Measurements from ENCODE around the gene EFNB2. TPM values are rescaled to one million over a fixed set of nuclear protein-coding genes. Genes with fewer than 3 reads are reported as not detected.
A peak's percentile ranks its signal among the peaks of the same experiment; 100 is the strongest.

Gene EFNB2
- polyA plus RNA-seq, 6 donors from 2014 or later: 0.12 to 0.33 (median 0.28) TPM; not detected in 3

DNA sequence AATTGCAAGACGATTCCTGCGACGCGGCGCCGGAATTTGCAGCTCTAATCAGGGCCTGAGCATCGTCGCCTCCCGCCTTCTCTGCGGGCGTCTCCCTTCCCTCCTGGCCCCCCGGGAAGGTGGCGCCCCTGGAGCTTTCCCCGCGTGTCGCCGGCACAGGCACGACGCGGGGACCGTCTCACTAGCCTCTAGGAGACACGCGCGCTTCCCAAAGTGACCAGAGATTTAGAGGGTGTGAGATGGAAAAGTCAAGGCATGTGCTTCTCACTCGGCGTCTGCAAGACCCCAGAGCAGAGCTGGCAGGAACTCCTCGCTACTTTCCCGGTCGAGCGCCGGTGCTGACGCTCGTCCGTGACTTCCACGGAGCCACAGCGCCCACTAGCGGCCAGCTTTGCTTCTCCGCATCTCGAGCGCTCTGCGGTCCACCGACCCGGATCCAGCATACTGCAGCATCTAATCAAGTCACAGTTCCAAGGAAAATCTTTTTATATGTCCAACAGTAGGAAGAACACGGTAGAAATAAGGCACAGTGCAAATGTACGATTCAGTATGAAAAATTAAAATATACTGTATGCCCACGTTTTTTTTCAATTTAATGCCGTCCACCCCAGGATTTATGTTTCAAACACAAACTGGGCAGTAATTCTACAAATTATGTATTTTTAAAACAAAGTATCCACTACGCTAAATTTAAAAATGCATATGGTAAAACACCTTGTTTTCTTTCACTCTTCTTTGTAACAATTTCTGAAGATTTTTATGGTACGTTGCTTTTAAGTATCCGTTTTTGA, 977 bp upstream of the EFNB2 start:
- Mint-ChIP-seq H3K36me3 (peaks cover 0 to 5% of the 10 kb centered on the region in 2 donors), H3K4me1 (peaks cover 15 to 29% (median 20%) of the 10 kb centered on the region in 3 donors), H3K9me3 (no peaks in the 10 kb centered on the region), H3K27ac (peak overlapping the region; percentile 69 to 95 (median 84)), H3K4me3 (peak overlapping the region; percentile 91 to 98 (median 95)), H3K27me3 (peaks cover 23 to 31% (median 24%) of the 10 kb centered on the region in 3 donors)
- DNase-seq (peak; percentile 78), ATAC-seq (ENCODE audit: low read depth in 2 of 2) (peak; percentile 48 to 55)

DNA sequence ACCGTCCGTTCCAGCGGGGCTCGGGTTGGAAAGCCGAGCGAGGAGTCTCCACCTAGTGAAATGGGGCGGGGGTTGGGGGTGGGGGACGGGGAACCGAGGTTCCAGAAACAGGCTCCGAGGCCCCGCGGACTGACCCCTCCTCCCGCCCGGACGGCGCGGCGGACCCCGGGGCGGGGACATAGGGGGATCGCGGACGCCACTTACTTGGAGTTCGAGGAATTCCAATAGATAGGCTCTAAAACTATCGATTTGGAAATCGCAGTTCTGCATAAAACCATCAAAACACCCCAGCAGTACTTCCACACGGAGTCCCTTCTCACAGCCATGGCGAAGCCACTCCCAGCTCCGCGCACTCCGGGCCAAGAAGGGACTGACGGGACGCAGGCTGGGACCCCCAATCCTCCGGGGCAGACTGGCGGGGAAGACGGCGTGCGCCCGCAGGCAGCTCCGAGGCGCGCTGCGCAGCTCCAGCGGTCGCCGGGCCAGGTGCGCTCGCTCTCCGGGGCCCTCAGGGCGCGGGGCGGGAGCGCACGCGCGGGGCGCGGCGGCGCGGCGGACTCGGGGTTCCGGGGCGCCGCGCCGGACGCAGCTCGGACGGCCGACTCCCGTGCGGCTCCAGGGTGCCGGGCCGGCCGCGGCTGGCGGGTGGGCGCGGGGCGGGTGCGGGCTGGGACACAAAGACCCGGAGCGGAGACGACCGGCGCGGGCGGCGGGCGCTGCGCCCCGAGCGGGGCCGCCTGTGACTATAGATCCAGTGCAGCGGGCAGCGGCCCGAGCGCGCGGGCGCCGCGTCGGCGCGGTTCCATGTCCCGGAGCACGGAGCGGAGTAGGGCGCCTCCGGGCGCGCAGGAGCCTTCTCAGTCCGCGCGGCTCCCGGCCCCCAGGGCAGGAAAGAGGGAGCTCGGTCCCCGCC, 567 bp downstream of the EFNB2 start:
- no peaks in the 10 kb centered on the region for H3K9me3 Mint-ChIP-seq
- H3K4me3 Mint-ChIP-seq: peak overlapping the region; percentile 81 to 98 (median 86)
- peak overlapping the region in 1 of 6 donors; percentile 76 for H3K27ac Mint-ChIP-seq
- peaks cover 15 to 29% (median 20%) of the 10 kb centered on the region in 3 donors for H3K4me1 Mint-ChIP-seq
- peaks cover 0 to 5% of the 10 kb centered on the region in 2 donors for H3K36me3 Mint-ChIP-seq
- peaks cover 39 to 45% (median 39%) of the 10 kb centered on the region in 3 donors for H3K27me3 Mint-ChIP-seq
- peak; percentile 14 to 15 for ATAC-seq (ENCODE audit: low read depth in 2 of 2)
- peak; percentile 33 for DNase-seq

DNA sequence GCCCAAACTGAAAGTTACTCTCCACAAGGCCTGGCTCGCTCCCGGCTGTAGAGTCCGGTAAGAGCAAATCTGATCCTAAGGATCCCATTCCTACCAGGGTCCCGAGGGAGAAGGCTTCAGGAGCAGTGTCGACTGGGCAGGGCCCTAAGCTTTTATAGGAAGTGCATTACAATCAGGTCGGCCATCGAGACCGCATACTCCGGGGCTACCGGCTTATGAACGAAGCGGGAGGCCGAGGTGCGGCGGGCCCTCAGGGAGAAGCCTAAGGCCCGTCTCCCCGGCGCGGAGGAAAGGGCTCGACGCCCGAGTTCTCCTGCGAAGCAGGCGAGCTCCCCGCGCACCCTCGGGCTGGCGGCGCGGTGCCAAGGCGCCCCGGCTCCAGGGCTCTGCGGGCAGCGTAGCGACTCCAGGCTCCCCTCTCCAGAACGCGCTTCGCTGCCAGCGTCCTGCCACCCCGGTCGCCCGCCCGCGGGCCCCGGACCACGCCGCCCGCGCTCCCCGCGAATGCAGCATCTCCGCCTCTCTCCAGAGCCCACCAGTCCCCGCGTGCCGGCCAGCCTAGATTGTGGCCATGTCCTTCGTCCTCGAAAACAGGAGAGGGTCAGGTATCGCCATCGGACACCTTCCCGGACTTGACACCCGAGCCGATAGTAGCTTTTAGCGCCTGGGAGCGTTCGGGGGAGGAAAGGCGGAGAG, 1.4 kb downstream of the EFNB2 start:
- H3K4me3 Mint-ChIP-seq: peak overlapping the region; percentile 74 to 98 (median 83)
- peak overlapping the region in 1 of 6 donors; percentile 81 for H3K27ac Mint-ChIP-seq
- H3K4me1 Mint-ChIP-seq: peaks cover 15 to 29% (median 20%) of the 10 kb centered on the region in 3 donors
- ATAC-seq (ENCODE audit: low read depth in 2 of 2) (no peak), DNase-seq (peak; percentile 23)
- H3K9me3 Mint-ChIP-seq: no peaks in the 10 kb centered on the region
- H3K36me3 Mint-ChIP-seq: peaks cover 0 to 5% of the 10 kb centered on the region in 2 donors
- H3K27me3 Mint-ChIP-seq: peaks cover 46 to 52% (median 48%) of the 10 kb centered on the region in 3 donors

DNA sequence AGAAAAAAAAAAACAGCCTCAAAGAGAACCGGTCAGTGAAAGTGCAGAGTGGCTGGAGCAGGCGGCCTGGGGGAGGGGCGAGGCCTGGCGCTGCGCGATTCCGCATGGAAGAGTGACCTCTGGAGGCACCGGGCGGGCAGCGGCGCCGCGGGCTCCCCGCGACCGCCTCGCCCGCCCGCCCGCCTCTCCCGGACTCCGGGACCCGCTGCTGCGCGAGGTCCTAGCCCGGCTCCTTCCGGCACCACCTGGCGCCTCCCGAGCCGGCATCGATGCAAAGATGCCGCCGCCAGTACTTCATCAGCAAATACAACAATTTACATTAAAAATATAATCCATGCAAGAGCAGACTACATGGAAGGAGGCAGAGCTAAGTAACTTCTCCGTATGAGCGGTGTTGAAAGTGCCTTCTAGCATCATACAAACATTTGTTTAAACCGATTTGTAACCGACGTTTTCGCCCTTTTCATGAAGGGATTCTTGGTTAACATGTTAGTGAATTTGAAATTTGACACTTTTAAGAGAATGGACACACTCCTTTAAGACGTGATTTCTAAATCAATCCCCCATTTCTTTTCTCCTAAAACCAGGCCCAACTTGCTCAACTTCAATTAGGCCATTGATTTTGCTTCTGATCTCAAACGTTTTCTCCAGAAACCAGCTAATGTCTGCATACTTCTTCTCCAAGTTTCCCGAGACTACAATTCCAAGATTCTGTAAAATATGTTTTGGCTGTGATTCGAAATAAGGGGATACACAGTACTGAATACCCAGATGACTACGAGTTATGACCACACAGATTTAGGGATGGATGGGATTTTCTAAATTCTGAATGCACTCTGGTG, 2.1 kb downstream of the EFNB2 start:
- peaks cover 52 to 57% (median 55%) of the 10 kb centered on the region in 3 donors for H3K27me3 Mint-ChIP-seq
- no peak for ATAC-seq (ENCODE audit: low read depth in 2 of 2)
- H3K4me1 Mint-ChIP-seq: peaks cover 15 to 29% (median 20%) of the 10 kb centered on the region in 3 donors

DNA sequence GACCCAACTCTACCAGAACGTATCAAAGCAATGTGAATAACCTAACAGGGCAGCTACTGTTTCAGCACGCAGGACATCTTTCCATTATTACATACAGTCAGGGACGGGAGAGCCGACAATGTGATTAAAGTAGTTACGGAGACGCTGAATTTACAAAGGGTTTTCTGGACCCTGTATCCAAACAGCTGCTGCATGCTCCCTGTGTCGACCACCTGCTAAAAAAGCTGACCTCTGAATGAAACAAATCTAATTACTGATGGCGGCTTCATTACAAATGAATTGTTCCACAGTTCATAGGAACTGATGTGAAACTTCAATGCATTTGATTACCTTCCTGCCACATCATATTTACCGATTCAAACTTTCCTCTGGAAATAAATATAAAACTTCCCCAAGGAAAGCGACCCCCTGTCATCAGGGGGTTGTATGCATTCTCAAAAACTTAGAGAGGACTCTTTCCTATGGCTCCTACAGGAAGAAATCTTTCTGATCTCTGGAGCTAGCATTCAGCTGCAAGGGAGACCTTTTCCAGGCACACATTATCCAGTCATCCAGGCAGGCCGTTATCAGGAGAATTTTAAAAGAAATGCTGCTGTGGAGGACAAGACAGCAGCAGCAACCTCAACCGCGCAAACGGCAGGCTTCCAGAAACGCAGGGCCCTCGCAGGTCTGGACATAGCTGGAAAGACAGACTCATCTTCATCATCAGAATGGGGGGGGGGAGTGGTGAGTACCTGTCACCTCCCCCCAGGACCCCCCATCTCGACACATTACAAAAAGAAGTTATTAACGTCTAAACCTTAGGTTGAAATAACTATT, 3.1 kb downstream of the EFNB2 start:
- peak overlapping the region; percentile 52 to 98 (median 76) for H3K4me3 Mint-ChIP-seq
- DNase-seq: no peak

More for the DNA sequence above, 2.1 kb downstream of the EFNB2 start:
- H3K9me3 Mint-ChIP-seq: no peaks in the 10 kb centered on the region
- H3K4me3 Mint-ChIP-seq: peak overlapping the region; percentile 62 to 98 (median 77)
- no peak for DNase-seq
- no peak overlapping the region for H3K27ac Mint-ChIP-seq
- H3K36me3 Mint-ChIP-seq: peaks cover 0 to 5% of the 10 kb centered on the region in 2 donors

DNA sequence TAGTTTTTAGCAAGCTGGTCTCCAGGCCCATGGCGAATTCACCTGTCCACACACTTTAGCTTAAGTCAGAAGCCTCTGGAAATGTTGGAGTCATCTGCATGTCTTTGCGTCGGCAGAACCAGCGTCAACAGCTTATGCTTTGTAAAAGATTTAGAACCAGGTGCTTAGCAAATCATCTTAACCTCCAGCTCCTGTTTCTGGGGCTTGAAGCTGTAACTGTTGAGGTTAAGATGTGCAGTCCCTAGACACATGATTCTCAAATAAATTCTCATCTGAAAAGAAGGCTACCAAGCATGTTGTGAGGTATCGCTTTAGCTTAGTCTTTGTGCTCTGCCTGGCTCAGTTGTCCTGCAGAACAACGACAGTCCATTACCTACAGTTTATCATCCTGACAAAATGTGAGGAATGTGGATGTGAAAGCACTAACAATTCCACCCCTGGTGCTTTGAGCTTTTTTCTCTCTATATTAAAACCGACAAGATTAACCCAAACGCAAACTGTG, 4.4 kb downstream of the EFNB2 start:
- Mint-ChIP-seq H3K27me3 (peaks cover 62 to 74% (median 70%) of the 10 kb centered on the region in 3 donors), H3K36me3 (peaks cover 0 to 5% of the 10 kb centered on the region in 2 donors), H3K9me3 (no peaks in the 10 kb centered on the region), H3K27ac (no peak overlapping the region), H3K4me3 (no peak overlapping the region), H3K4me1 (peaks cover 11 to 22% (median 16%) of the 10 kb centered on the region in 3 donors)
- no peak for ATAC-seq (ENCODE audit: low read depth in 2 of 2)
- DNase-seq: no peak

More for the DNA sequence above, 3.1 kb downstream of the EFNB2 start:
- no peak for ATAC-seq (ENCODE audit: low read depth in 2 of 2)
- peaks cover 0 to 5% of the 10 kb centered on the region in 2 donors for H3K36me3 Mint-ChIP-seq
- peak overlapping the region in 2 of 6 donors; percentile 22 to 80 for H3K27ac Mint-ChIP-seq
- peaks cover 57 to 64% (median 57%) of the 10 kb centered on the region in 3 donors for H3K27me3 Mint-ChIP-seq
- H3K4me1 Mint-ChIP-seq: peaks cover 15 to 29% (median 20%) of the 10 kb centered on the region in 3 donors
- H3K9me3 Mint-ChIP-seq: no peaks in the 10 kb centered on the region

DNA sequence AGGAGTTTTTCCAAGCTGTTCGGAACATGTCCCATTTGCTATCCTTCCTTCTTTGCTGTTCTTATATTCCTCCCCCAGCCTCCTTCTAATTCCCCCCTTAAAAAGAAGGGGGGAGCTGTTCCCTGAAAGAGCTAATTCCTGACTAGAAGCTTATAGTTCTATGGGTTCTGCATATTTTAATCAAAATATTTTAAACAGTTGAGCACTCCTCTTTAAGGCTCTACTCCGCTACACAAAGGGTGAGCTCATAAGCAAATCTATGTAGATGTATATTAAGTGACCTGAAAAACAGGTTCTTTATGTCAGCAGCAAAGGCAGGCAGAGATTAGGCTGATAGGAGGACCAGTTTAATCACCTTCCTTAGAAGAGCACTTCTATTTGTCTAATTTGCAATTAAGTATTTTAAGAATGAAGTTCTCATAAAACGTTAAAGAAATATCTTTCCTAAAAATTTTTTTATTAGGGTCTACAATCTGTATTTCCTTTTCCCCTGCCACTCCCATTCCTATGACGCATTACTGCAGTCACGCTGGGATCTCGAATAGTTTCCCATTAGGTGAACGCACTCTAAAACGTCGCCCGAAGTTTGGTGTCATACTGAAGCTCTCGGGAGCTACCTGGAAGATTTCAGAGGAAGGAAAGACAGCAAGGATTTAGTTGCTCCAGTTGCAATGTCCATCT, 5.2 kb downstream of the EFNB2 start:
- ATAC-seq (ENCODE audit: low read depth in 2 of 2): no peak
- H3K36me3 Mint-ChIP-seq: peaks cover 0 to 5% of the 10 kb centered on the region in 2 donors

DNA sequence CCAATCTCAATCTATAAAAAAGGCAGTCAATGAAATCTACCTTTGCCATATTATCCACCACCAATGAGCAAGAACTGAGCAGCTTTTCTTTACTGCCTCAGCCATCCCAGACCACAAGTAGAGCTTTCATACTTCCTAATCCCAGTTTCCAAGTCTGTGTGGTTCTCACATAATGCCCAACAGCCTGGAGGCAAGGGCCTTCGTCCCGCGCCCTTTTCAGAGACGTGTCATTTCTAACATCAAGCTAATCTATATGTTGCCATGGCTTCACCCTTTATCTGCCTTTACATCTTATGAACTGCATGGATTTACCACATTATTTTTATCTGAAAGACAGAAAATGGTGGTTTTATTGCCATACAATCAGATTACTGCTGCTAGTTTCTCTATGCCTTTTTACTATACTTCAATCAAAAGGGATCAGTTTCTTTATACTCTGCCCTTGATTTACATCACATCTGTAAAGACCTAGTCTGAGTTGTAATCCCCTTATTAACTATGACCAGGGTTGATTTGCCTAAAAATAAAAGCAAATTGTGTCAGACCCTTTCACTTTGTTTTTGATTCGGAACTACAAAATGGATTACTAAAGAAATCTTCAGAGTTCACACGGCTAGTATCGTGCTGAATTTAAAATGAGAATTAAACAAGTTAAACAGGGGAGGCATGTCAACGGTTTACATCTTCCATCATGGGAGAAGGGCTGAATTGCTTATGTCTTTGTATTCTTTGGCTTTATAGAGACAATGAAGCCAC, 5.9 kb downstream of the EFNB2 start:
- Mint-ChIP-seq H3K36me3 (peaks cover 0 to 5% of the 10 kb centered on the region in 2 donors), H3K4me3 (no peak overlapping the region), H3K4me1 (peaks cover 11 to 21% (median 16%) of the 10 kb centered on the region in 3 donors), H3K27ac (no peak overlapping the region), H3K27me3 (peaks cover 64 to 79% (median 78%) of the 10 kb centered on the region in 3 donors), H3K9me3 (no peaks in the 10 kb centered on the region)
- DNase-seq (no peak), ATAC-seq (ENCODE audit: low read depth in 2 of 2) (no peak)

More for the DNA sequence above, 5.2 kb downstream of the EFNB2 start:
- Mint-ChIP-seq H3K4me3 (no peak overlapping the region), H3K4me1 (peaks cover 11 to 22% (median 16%) of the 10 kb centered on the region in 3 donors), H3K27ac (no peak overlapping the region), H3K27me3 (peaks cover 62 to 80% (median 77%) of the 10 kb centered on the region in 3 donors), H3K9me3 (no peaks in the 10 kb centered on the region)
- no peak for DNase-seq

DNA sequence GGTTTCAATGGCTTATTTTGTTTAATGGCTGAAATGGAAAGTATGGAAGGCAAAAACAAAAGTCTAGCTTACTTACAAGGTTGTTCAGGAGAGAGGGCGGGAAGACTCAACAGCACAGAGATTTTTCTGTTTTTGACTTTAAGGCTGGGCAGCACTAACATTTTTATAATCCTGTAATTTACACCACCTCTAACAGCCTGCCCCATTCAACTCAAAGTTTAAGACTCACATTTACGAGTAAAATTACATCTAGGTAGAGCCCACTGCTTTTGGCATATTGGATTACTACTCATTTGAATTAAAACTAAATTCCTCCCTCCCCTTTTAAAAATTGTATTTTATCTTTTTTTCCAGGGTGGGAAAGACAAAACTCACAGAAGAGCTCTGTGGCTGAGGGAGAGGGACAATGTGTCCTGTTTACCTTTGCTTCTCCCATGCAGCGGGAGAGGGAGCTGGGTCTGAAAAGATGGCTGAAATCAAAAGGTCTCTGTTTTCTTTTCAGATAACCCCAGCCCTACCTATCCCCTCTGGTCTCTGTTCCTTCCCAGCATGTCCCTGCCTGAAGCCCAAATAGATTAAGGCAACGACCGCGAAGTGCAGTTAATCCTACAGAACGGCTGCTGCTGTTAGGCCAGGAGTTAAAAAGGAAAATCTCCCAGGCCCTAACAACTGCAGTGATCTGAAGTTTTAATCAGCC, 6.6 kb downstream of the EFNB2 start:
- peaks cover 0 to 5% of the 10 kb centered on the region in 2 donors for H3K36me3 Mint-ChIP-seq
- peaks cover 11 to 16% (median 13%) of the 10 kb centered on the region in 3 donors for H3K4me1 Mint-ChIP-seq
- no peak overlapping the region for H3K4me3 Mint-ChIP-seq
- H3K27ac Mint-ChIP-seq: no peak overlapping the region
- ATAC-seq (ENCODE audit: low read depth in 2 of 2) (no peak), DNase-seq (no peak)
- H3K9me3 Mint-ChIP-seq: no peaks in the 10 kb centered on the region
- peaks cover 69 to 79% (median 76%) of the 10 kb centered on the region in 3 donors for H3K27me3 Mint-ChIP-seq

DNA sequence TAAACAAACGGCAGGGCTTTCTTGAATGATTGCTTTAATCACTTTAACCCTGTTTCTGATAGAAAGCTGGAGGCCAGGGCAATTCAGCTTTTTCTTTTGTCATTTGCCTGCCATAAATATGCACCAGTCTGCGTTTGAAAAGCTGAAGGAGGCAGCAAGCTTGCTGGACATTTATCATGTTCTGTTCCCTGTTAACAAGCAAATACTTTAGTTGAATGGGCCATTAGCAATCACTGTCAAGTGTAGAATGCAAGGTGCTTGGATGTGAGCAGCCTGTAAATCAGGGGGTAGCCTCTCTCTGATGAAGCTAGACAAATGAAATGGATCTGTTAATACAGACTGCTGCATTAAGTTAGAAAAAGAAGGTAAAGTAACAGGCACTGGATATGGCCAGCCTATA, 7.6 kb downstream of the EFNB2 start:
- no peak overlapping the region for H3K4me3 Mint-ChIP-seq
- no peaks in the 10 kb centered on the region for H3K36me3 Mint-ChIP-seq
- H3K27me3 Mint-ChIP-seq: peaks cover 66 to 78% (median 76%) of the 10 kb centered on the region in 3 donors
- ATAC-seq (ENCODE audit: low read depth in 2 of 2): no peak
- no peak for DNase-seq
- H3K4me1 Mint-ChIP-seq: peaks cover 4 to 6% (median 5%) of the 10 kb centered on the region in 3 donors
- no peak overlapping the region for H3K27ac Mint-ChIP-seq
- H3K9me3 Mint-ChIP-seq: no peaks in the 10 kb centered on the region
